ENCODE data around the gene CXCR6.

DNA sequence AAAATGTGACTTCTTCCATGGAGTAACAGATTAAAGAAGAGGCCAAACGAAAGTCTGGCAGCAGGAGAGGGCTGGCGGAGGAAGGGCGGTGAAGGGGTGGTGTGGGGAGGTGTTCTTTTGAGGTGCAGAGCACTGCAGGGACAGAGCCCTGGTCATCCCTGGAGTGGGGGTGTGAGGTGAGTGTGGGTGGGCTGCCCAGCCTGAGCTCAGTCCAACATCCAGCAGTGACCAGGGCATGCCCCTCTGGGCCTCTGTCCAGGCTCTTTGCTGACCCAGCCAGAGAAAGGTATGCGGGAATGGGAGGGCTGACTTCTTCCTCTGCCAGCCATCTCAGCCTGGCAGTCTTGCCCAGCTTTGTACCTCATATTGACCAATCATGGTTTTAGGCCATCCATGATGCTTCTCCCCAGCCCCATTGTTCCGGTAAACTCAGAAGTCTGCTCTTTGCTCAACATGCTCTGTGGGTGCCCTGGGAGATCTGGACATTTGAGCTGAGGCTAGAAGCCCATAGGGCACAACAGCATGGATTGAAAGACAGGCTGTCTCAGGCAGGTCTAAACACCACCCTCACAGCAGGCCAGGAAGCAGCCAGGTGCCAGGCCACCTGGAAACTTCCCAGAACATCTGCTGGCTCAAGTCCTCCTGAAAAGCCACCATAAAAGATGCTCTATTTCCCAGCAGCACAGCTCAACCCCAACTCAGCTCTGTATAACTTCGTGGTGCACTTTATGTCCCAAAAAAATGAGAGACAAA lies 25.9 kb upstream of the CXCR6 start:
- TF ChIP-seq, protein P1, sequence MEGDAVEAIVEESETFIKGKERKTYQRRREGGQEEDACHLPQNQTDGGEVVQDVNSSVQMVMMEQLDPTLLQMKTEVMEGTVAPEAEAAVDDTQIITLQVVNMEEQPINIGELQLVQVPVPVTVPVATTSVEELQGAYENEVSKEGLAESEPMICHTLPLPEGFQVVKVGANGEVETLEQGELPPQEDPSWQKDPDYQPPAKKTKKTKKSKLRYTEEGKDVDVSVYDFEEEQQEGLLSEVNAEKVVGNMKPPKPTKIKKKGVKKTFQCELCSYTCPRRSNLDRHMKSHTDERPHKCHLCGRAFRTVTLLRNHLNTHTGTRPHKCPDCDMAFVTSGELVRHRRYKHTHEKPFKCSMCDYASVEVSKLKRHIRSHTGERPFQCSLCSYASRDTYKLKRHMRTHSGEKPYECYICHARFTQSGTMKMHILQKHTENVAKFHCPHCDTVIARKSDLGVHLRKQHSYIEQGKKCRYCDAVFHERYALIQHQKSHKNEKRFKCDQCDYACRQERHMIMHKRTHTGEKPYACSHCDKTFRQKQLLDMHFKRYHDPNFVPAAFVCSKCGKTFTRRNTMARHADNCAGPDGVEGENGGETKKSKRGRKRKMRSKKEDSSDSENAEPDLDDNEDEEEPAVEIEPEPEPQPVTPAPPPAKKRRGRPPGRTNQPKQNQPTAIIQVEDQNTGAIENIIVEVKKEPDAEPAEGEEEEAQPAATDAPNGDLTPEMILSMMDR (IDR thresholded peaks at IDR 0.05): no peak
- TF ChIP-seq POLR2AphosphoS5 (IDR thresholded peaks at IDR 0.05): no peak
- no peak for TF ChIP-seq POLR2A (IDR thresholded peaks at IDR 0.05)
